Activated CD4-positive, alpha-beta T cell treated with anti-CD3 and anti-CD28 coated beads for 24 hours (primary cell): ENCODE measurements around the gene MMP14.
"Not testable (repeated sequence)": the region's sequence is repeated elsewhere in the genome, so short reads cannot be mapped to it uniquely, and the experiment has no call there.

Experiments used
- DNase-seq, 2 donors: peaks; one replicate each; pipeline ENCODE4 v3.0.0-alpha.2; 2020; ENCODE audit warnings: low read depth in 2 of 2

Gene MMP14

DNA sequence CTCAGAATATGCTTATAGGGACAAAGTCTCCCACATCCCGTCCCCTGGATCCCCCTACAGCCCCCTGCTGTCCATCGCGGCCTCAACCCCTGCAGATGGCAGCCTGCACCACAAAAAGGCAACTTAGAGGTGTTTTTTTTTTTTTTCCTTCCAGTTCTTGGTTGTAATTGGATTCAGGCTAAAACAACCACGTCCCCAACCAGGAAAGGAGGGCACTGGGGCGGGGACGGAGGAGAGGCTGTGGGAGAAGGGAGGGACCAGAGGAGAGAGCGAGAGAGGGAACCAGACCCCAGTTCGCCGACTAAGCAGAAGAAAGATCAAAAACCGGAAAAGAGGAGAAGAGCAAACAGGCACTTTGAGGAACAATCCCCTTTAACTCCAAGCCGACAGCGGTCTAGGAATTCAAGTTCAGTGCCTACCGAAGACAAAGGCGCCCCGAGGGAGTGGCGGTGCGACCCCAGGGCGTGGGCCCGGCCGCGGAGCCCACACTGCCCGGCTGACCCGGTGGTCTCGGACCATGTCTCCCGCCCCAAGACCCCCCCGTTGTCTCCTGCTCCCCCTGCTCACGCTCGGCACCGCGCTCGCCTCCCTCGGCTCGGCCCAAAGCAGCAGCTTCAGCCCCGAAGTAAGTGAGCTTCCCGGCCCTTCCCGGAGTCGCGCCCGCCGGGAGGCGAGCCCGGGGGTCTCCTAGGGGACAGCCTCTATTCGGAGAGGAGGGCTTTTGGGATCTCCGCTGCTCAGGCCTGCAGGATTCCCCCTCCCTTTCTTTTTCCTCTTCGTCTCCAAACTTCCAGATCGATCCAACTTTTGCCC, at the start of gene MMP14:
Gene MMP14 (plus strand): TSS at position 285 of the 813 bp plus-strand sequence. CDS start 233 bp downstream, at position 518.
- DNase-seq, result no peak

DNA sequence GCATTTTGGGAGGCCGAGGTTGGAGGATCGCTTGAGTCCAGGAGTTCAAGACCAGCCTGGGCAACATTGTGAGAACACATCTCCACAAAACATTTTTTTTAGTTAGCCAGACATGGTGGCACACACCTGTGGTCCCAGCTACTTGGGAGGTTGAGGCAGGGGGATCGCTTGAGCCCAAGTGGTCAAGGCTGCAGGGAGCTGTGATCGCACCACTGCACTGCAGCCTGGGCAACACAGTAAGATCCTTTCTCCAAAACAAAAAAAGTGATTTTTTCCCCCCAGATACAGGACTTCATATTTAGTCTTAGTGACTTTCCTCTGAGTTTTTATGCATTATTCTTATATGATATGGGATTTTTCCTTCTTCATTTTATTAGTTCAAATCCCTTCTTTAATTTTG, 49.7 kb upstream of the MMP14 start:
- no peak for DNase-seq

- DNase-seq, result no peak
Measured at GRCh38 chr14:22791301-22791700, 45.1 kb upstream of the MMP14 start.

GRCh38 chr14:22792158-22792557, 44.2 kb upstream of the MMP14 start:
- no peak for DNase-seq

DNA sequence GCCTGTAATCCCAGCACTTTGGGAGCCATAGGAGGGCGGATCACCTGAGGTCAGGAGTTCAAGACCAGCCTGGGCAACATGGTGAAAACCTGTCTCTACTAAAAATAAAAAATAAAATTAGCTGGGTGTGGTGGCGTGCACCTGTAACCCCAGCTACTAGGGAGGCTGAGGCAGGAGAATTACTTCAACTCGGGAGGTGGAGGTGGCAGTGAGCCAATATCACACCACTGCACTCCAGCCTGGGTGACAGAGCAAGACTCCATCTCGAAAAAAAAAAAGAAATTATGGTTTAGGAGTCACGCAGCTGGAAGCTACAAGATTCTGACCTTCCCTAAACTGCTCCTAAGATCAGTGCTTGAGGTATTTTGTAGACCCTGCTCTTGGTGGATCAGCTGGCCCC, 42.8 kb upstream of the MMP14 start:
- not testable (repeated sequence) for DNase-seq

DNA sequence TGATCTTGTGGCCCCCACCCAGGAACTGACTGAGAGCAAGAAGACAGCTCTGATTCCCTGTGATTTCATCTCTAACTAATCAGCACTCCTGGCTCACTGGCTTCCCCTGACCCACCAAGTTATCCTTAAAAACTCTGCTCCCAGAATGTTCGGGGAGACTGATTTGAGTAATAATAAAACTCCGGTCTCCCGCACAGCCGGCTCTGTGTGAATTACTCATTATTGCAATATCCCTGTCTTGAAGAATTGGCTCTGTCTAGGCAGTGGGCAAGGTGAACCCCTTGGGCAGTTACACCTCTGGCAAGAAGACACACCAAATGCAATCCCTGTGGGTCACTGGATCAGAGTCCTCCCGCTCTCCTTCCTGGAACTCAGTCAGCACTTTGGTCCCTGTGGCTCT, 42.4 kb upstream of the MMP14 start:
- no peak for DNase-seq

DNA sequence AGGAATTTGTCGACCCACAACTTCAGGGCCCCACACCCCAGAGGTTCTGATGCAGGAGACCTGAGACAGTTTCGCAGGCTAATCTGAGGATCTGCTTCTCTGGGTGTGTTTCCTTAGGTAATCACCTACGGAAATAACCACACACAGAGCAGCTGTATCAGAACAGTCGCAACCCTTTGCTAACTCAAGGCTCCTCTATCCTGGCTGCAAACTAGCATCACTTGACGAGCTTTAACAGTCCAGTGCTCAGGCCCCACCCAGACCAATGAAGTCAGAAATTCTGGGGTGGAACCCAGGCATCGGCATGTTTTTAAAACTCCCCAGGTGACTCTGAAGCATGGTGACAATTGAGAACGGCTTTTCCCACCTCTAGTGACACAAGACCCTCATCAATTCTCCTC, 41.8 kb upstream of the MMP14 start:
- DNase-seq, result no peak

DNA sequence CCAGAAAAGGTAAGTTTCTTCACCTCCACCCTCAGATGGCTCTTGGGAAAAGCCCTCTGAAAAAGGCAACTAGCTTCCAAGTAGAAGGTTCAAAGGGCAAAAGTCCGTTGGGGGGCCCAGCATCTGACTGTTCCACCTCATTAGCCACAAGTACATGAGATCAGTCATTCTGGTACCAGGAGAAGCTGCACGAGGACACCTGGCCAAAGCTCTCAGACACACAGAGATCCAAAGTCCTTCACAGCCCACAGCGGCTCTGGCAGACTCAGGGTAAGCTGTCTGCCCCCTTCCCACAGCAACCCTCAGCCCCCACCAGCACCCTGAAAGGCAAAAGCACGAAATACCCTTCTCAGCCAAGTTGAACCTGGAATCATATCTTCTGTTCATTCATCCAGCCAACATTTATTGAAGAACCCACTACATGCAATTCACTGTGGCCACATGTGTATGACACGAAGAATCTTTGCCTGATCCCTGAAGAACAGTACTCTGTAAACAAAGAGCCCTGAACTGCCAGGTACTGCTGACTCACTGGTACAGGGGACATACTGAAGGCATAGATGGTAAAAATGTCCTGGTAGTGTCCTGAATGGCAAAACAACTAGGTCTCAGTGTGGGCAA, 40.2 kb upstream of the MMP14 start:
- DNase-seq, result no peak

GRCh38 chr14:22797017-22797917, 39.1 kb upstream of the MMP14 start:
- no peak for DNase-seq

DNA sequence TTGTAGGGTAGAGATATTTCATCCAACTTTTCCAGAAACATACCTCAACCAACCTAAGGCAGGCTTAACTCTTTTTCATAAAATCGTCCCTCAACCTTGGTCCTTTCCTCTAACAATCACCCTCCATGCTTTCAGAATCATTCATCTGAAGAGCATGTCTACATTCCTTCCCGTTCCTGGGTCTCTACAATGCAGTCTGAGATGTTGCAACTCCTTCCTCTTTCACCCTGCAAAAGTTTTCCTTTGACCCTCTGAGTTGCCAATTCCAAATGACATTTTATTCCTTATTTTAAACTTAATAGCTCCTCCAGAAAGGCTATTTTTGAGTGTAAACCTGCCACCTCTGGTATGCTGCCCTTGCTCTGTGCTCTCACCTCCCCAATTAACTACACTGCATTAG, 37.9 kb upstream of the MMP14 start:
- DNase-seq, result no peak

- DNase-seq, result no peak
Measured at GRCh38 chr14:22800346-22800745, 36.0 kb upstream of the MMP14 start.

- no peak for DNase-seq
Measured at GRCh38 chr14:22801716-22802115, 34.7 kb upstream of the MMP14 start.

- no peak for DNase-seq
Measured at GRCh38 chr14:22802860-22803686, 33.3 kb upstream of the MMP14 start.

DNA sequence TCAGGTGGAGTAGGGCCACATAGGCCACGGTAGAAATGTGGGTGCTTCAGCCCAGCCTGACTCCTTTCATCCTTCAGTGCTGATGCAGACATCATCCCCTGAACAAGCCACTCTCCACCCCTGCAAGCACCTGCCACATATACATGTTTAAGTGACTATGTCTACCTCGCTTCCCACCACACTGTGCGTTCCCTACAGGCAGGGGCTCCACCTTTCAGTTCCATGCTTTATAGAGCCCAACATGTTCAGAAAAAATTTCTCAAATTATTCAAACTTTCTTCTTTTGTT, 32.8 kb upstream of the MMP14 start:
- no peak for DNase-seq

- DNase-seq, result not testable (repeated sequence)
Measured at GRCh38 chr14:22805235-22805634, 31.1 kb upstream of the MMP14 start.

DNA sequence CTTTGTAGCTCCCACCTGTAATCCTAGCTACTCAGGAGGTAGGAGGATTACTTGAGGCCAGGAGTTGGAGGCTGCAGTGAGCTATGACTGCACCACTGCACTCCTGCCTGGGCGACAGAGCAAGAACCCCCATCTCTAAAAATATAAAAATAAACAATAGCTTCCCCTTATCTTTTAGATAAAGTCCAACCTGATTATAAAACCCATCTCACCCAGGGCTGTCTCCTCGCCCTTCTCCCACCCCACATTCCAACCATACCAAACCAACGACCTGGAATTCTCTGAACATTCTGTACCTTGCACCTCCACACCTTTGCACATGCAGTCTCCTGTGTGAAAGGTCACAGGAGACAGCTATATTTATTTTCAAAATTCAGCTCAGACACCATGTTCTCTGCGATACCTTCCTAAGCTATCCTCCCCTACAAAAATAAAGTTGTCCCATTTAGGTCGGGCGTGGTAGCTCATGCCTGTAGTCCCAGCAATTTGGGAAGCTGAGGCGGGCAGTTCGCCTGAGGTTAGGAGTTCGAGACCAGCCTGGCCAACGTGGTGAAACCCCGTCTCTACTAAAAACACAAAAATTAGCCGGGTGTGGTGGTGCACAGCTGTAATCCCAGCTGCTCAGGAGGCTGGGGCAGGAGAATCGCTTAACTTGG, 28.8 kb upstream of the MMP14 start:
- no peak for DNase-seq

DNA sequence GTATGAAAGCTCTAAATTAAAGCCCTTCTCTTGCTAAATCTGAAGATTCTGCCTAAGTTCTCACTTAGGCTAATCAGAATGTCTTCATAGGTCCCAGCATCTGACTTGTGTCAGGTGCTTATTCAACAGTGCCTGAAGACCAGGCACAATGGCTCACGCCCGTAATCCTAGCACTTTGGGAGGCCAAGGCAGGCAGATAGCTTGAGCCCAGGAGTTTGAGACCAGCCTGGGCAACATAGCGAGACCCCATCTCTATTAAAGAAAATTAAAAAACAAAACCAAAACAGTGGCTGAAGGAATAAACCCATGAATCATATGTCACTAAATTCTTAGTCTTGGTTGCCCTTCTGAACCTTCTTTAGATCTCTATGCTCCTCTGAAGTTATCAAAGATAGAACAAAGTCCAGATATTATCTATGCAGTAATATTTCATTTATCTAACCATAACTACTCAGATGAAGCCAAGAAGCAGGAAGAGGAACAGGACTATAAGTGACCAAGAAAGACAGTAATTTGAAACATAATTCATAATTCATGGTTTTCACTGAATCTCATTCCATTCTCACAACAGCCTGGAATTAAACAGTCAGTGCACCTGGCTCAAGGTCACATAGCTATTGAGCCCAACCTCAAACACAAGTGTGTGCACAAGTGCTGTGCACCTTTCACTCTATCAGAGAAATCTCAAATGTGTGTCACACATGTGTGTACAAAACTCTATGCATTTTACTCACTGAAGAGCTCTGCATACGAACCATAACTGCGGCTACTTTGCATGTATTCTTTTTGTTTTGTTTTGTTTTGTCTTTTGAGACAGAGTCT, 27.8 kb upstream of the MMP14 start:
- no peak for DNase-seq

GRCh38 chr14:22811722-22812121, 24.7 kb upstream of the MMP14 start:
- DNase-seq, result no peak

GRCh38 chr14:22812744-22813143, 23.6 kb upstream of the MMP14 start:
- DNase-seq, result no peak

DNA sequence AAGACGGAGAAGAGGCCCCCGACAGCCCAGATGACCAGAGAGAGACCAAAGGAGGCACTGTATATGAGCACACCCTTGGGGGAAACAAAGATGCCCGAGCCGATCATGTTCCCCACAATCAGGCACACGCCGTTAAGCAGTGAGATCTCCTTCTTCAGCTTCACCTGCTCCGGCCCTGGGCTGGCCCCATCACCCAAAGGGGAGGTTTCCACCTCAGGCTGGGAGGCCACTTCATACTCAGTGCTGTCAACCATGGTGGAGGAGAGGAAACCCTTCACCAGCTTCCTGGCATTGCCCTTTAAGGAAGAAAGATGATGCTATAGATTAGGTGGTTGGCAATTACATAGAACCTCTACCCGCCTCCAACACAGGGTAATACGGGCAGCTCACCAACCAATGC, 23.2 kb upstream of the MMP14 start:
- no peak for DNase-seq
